Mesenchymal stem cell (in vitro differentiated cells and primary cell): ENCODE measurements around the gene PSMD1.
A peak's percentile ranks its signal among the peaks of the same experiment; 100 is the strongest.

Experiments used
- DNase-seq: peaks from one replicate; pipeline ENCODE4 v3.0.0-alpha.2; 2013
- H2AFZ ChIP-seq: one replicate; pipeline ENCODE4 v1.6.1; 2013; ENCODE audit warnings: low read depth, mild to moderate bottlenecking, control low read depth, inconsistent platforms, low read length, moderate library complexity
- H2AK5ac ChIP-seq: 2 replicates; pipeline ENCODE4 v1.6.1; 2013; ENCODE audit warnings: low read length, moderate library complexity, mild to moderate bottlenecking, inconsistent platforms; ENCODE audit not compliant: severe bottlenecking
- H2BK120ac ChIP-seq: one replicate; pipeline ENCODE4 v1.6.1; 2013; ENCODE audit warnings: low read depth, mild to moderate bottlenecking, inconsistent platforms, low read length, moderate library complexity
- H2BK12ac ChIP-seq, 2 experiments: one replicate each; pipeline ENCODE4 v1.6.1; 2013; ENCODE audit warnings: inconsistent platforms in 2 of 2, low read length in 2 of 2, mild to moderate bottlenecking in 2 of 2, moderate library complexity in 2 of 2, control low read depth in 1 of 2
- H2BK15ac ChIP-seq: one replicate; pipeline ENCODE4 v1.6.1; 2013; ENCODE audit warnings: mild to moderate bottlenecking, low read depth, inconsistent platforms; ENCODE audit not compliant: poor library complexity, severe bottlenecking
- H2BK5ac ChIP-seq: 2 replicates; pipeline ENCODE4 v1.6.1; 2013; ENCODE audit warnings: low read depth, mild to moderate bottlenecking, low read length, control low read depth, inconsistent platforms; ENCODE audit not compliant: poor library complexity, severe bottlenecking
- H3K14ac ChIP-seq, 2 experiments: one replicate each; pipeline ENCODE4 v1.6.1; 2013; ENCODE audit warnings: inconsistent platforms in 2 of 2, low read length in 2 of 2, control low read depth in 1 of 2, mild to moderate bottlenecking in 1 of 2, moderate library complexity in 1 of 2
- H3K18ac ChIP-seq, 2 experiments: one replicate each; pipeline ENCODE4 v1.6.1; 2013; ENCODE audit warnings: inconsistent platforms in 2 of 2, low read length in 2 of 2, control low read depth in 1 of 2, low read depth in 1 of 2, mild to moderate bottlenecking in 1 of 2
- H3K23ac ChIP-seq, 2 experiments: one replicate each; pipeline ENCODE4 v1.6.1; 2013; ENCODE audit warnings: inconsistent platforms in 2 of 2, low read length in 2 of 2, mild to moderate bottlenecking in 2 of 2, moderate library complexity in 2 of 2, control low read depth in 1 of 2
- H3K27ac ChIP-seq: 2 replicates; pipeline ENCODE4 v1.5.1; 2013; ENCODE audit warnings: mild to moderate bottlenecking, moderate library complexity, low read length, control low read depth, inconsistent platforms; ENCODE audit not compliant: poor library complexity, severe bottlenecking
- H3K27me3 ChIP-seq, 2 experiments: 2 replicates each; pipeline versions ENCODE4 v1.6.1 to v1.7.0; 2013; ENCODE audit warnings: low read length in 2 of 2, mild to moderate bottlenecking in 2 of 2, moderate library complexity in 2 of 2, control low read depth in 1 of 2, inconsistent platforms in 1 of 2; ENCODE audit not compliant: control insufficient read depth in 1 of 2, insufficient read depth in 1 of 2
- H3K36me3 ChIP-seq, 2 experiments: 2 replicates each; pipeline versions ENCODE4 v1.6.1 to v1.7.0; 2013; ENCODE audit warnings: low read length in 2 of 2, control low read depth in 1 of 2, inconsistent platforms in 1 of 2, low read depth in 1 of 2, mild to moderate bottlenecking in 1 of 2; ENCODE audit not compliant: insufficient read depth in 2 of 2, control insufficient read depth in 1 of 2
- H3K4ac ChIP-seq, 2 experiments: one replicate each; pipeline ENCODE4 v1.6.1; 2013; ENCODE audit warnings: inconsistent platforms in 2 of 2, low read length in 2 of 2, mild to moderate bottlenecking in 2 of 2, moderate library complexity in 2 of 2, control low read depth in 1 of 2, low read depth in 1 of 2
- H3K4me1 ChIP-seq: 2 replicates; pipeline ENCODE4 v1.6.1; 2013; ENCODE audit warnings: low read depth, low read length, control low read depth; ENCODE audit not compliant: control insufficient read depth, insufficient read depth
- H3K4me2 ChIP-seq: 2 replicates; pipeline ENCODE4 v1.6.1; 2013; ENCODE audit warnings: low read length, mild to moderate bottlenecking, inconsistent platforms; ENCODE audit not compliant: poor library complexity, severe bottlenecking
- H3K4me3 ChIP-seq, 2 experiments: 2 replicates each; pipeline versions ENCODE4 v1.5.1 to v1.7.0; 2013; ENCODE audit warnings: low read length in 2 of 2, mild to moderate bottlenecking in 2 of 2, control low read depth in 1 of 2, low read depth in 1 of 2; ENCODE audit not compliant: insufficient read depth in 1 of 2
- H3K79me1 ChIP-seq: replicated peaks from 2 replicates; pipeline ENCODE4 v1.6.1; 2013; ENCODE audit warnings: mild to moderate bottlenecking, control low read depth, low read length, inconsistent platforms; ENCODE audit not compliant: poor library complexity, severe bottlenecking
- H3K9ac ChIP-seq: 2 replicates; pipeline ENCODE4 v1.7.0; 2013; ENCODE audit warnings: mild to moderate bottlenecking, low read length, moderate library complexity
- H3K9me3 ChIP-seq: 2 replicates; pipeline ENCODE4 v1.7.0; 2013; ENCODE audit warnings: mild to moderate bottlenecking, low read length; ENCODE audit not compliant: control insufficient read depth
- H4K8ac ChIP-seq: one replicate; pipeline ENCODE4 v1.6.1; 2013; ENCODE audit warnings: inconsistent platforms, mild to moderate bottlenecking, low read length, moderate library complexity
- H4K91ac ChIP-seq: one replicate; pipeline ENCODE4 v1.6.1; 2013; ENCODE audit warnings: mild to moderate bottlenecking, low read length, inconsistent platforms
- WGBS: methylation state at CpG from one replicate; pipeline ENCODE4 v1.1.7; 2013; ENCODE audit warnings: mixed read lengths; 5-methylcytosine and 5-hydroxymethylcytosine counted together

PSMD1 gene

GRCh38 chr2:231200805-231201474 is 144.3 kb downstream of the PSMD1 start:
- Histone ChIP-seq H3K14ac (peak overlapping the region in 1 of 2 experiments; percentile 45), H4K91ac (peak overlapping the region; percentile 81), H3K27ac (no peak overlapping the region), H3K4ac (peak overlapping the region in 1 of 2 experiments; percentile 77), H3K9ac (peak overlapping the region; percentile 38), H2BK12ac (peak overlapping the region in 1 of 2 experiments; percentile 70), H2AFZ (no peak overlapping the region), H3K4me3 (peak overlapping the region in 1 of 2 experiments; percentile 93), H3K27me3 (no peaks in the 10 kb centered on the region), H2BK5ac (no peak overlapping the region), H3K36me3 (peaks cover 26 to 51% of the 10 kb centered on the region in 2 experiments), H3K23ac (peak overlapping the region in 1 of 2 experiments; percentile 54), H4K8ac (peak overlapping the region; percentile 38), H3K18ac (peak overlapping the region; percentile 72 to 89), H2BK15ac (no peak overlapping the region), H3K79me1 (peaks cover 14% of the 10 kb centered on the region), H3K4me1 (peaks cover 21% of the 10 kb centered on the region), H2AK5ac (no peak overlapping the region), H3K4me2 (peak overlapping the region; percentile 18), H3K9me3 (no peaks in the 10 kb centered on the region), H2BK120ac (no peak overlapping the region)
- WGBS = 94% methylated on average over 3 of the region's 3 CpGs
- DNase-seq = peak; percentile 81

- Histone ChIP-seq H3K4me1 (peaks cover 21% of the 10 kb centered on the region), H3K79me1 (peaks cover 14% of the 10 kb centered on the region), H2BK5ac (no peak overlapping the region), H3K9me3 (no peaks in the 10 kb centered on the region), H3K4me3 (peak overlapping the region in 1 of 2 experiments; percentile 93), H3K23ac (no peak overlapping the region), H3K18ac (peak overlapping the region; percentile 72 to 89), H3K4me2 (peak overlapping the region; percentile 18), H4K8ac (no peak overlapping the region), H3K27ac (no peak overlapping the region), H2AFZ (no peak overlapping the region), H3K14ac (no peak overlapping the region), H3K27me3 (no peaks in the 10 kb centered on the region), H2BK15ac (no peak overlapping the region), H3K36me3 (peaks cover 26 to 55% of the 10 kb centered on the region in 2 experiments), H2AK5ac (no peak overlapping the region), H2BK120ac (no peak overlapping the region), H3K9ac (no peak overlapping the region), H4K91ac (no peak overlapping the region), H2BK12ac (peak overlapping the region in 1 of 2 experiments; percentile 70), H3K4ac (peak overlapping the region in 1 of 2 experiments; percentile 77)
- WGBS = 76% methylated on average over 4 of the region's 4 CpGs
- DNase-seq = no peak
Observed at GRCh38 chr2:231201475-231201814, 144.8 kb downstream of the PSMD1 start.

GRCh38 chr2:231203087-231203486 is 146.4 kb downstream of the PSMD1 start:
- H2BK5ac ChIP-seq = no peak overlapping the region
- H2AFZ ChIP-seq = no peak overlapping the region
- no peak overlapping the region for H2BK15ac ChIP-seq

GRCh38 chr2:231204146-231204545 is 147.5 kb downstream of the PSMD1 start:
- Histone ChIP-seq H4K91ac (no peak overlapping the region), H4K8ac (peak overlapping the region; percentile 16), H3K79me1 (peaks cover 26% of the 10 kb centered on the region), H2BK5ac (no peak overlapping the region), H3K4ac (peak overlapping the region in 1 of 2 experiments; percentile 78), H2BK12ac (peak overlapping the region in 1 of 2 experiments; percentile 15), H3K27ac (no peak overlapping the region), H2AK5ac (no peak overlapping the region), H3K27me3 (no peaks in the 10 kb centered on the region), H3K18ac (peak overlapping the region; percentile 37 to 60), H3K9me3 (no peaks in the 10 kb centered on the region), H3K4me2 (peak overlapping the region; percentile 31), H2BK120ac (no peak overlapping the region), H2AFZ (no peak overlapping the region), H3K36me3 (peaks cover 44 to 79% of the 10 kb centered on the region in 2 experiments), H3K4me3 (no peak overlapping the region), H3K23ac (peak overlapping the region in 1 of 2 experiments; percentile 77), H3K4me1 (peaks cover 18% of the 10 kb centered on the region), H3K14ac (no peak overlapping the region), H2BK15ac (no peak overlapping the region), H3K9ac (no peak overlapping the region)
- 100% methylated on average over 3 of the region's 3 CpGs for WGBS
- no peak for DNase-seq

More at GRCh38 chr2:231203087-231203486, 146.4 kb downstream of the PSMD1 start:
- Histone ChIP-seq H3K18ac (no peak overlapping the region), H3K9ac (no peak overlapping the region), H3K4me1 (peaks cover 18% of the 10 kb centered on the region), H3K27me3 (no peaks in the 10 kb centered on the region), H2BK12ac (no peak overlapping the region), H2BK120ac (peak overlapping the region; percentile 6), H4K8ac (no peak overlapping the region), H2AK5ac (no peak overlapping the region), H3K36me3 (peaks cover 36 to 68% of the 10 kb centered on the region in 2 experiments), H4K91ac (peak overlapping the region; percentile 36), H3K79me1 (peaks cover 22% of the 10 kb centered on the region), H3K4ac (no peak overlapping the region), H3K4me2 (no peak overlapping the region), H3K27ac (no peak overlapping the region), H3K4me3 (no peak overlapping the region), H3K14ac (peak overlapping the region in 1 of 2 experiments; percentile 7), H3K9me3 (no peaks in the 10 kb centered on the region), H3K23ac (no peak overlapping the region)
- no peak for DNase-seq
- WGBS = 95% methylated on average over 7 of the region's 7 CpGs
